Thoracic aorta (tissue), 2 donors: ENCODE measurements around the gene CAPS. TPM values are rescaled to one million over a fixed set of nuclear protein-coding genes. Genes with fewer than 3 reads are reported as not detected.
"Not testable (repeated sequence)": the region's sequence is repeated elsewhere in the genome, so short reads cannot be mapped to it uniquely, and the experiment has no call there.

Source experiments
- ATAC-seq: fragments of 150-250 bp; one replicate; pipeline ENCODE4 v1.8.0; 2017; ENCODE audit warnings: low read depth; ENCODE audit not compliant: insufficient number of reproducible peaks, low FRiP score
- DNase-seq: peaks from one replicate; pipeline ENCODE4 v3.0.0-alpha.2; 2020; ENCODE audit warnings: low spot score
- H3K27ac ChIP-seq, 2 donors: fragments of 200-600 bp; sonication (generic); 1 replicate in 1 of 2; 2 replicates in 1 of 2; pipeline ENCODE4 v1.5.1; 2016; ENCODE audit warnings: mild to moderate bottlenecking in 2 of 2, moderate library complexity in 2 of 2
- H3K27me3 ChIP-seq: fragments of 200-600 bp; sonication (generic); replicated peaks from 2 replicates; pipeline ENCODE4 v1.6.0; 2016; ENCODE audit warnings: mild to moderate bottlenecking; ENCODE audit not compliant: insufficient read depth
- H3K36me3 ChIP-seq: fragments of 200-600 bp; sonication (generic); one replicate; pipeline ENCODE4 v1.5.1; 2016
- H3K4me1 ChIP-seq, 2 donors: fragments of 200-600 bp; sonication (generic); 1 replicate in 1 of 2; 2 replicates in 1 of 2; pipeline versions ENCODE4 v1.5.1 to v1.6.0; 2016; ENCODE audit warnings: low read depth in 2 of 2, mild to moderate bottlenecking in 1 of 2; ENCODE audit not compliant: control insufficient read depth in 1 of 2
- H3K4me3 ChIP-seq: fragments of 200-600 bp; sonication (generic); 2 replicates; pipeline ENCODE4 v1.5.1; 2016; ENCODE audit warnings: mild to moderate bottlenecking
- H3K9me3 ChIP-seq: fragments of 200-600 bp; sonication (generic); 2 replicates; pipeline ENCODE4 v1.5.1; 2016
- CTCF ChIP-seq: fragments of 200-600 bp; sonication (generic); IDR thresholded peaks from one replicate; pipeline ENCODE4 v1.5.1; 2019; ENCODE audit warnings: antibody characterized with exemption
- total RNA-seq, 2 donors: library from RNA; depleted of rRNA; stranded (reverse); fragments of >200 nt; gene quantifications; one replicate each; pipeline versions ENCODE4 v1.1.0 to v1.2.3, GENCODE V29; 2016

The CAPS gene
- total RNA-seq, 2 donors from 2014 or later = 8.5 to 48.7 TPM

- H3K27ac ChIP-seq = no peak overlapping the region
- H3K36me3 ChIP-seq = no peaks in the 10 kb centered on the region
- no peak overlapping the region for H3K4me3 ChIP-seq
- H3K4me1 ChIP-seq = no peaks in the 10 kb centered on the region
- no peaks in the 10 kb centered on the region for H3K9me3 ChIP-seq
- TF ChIP-seq CTCF = no peak
- ATAC-seq (no peak), DNase-seq (no peak)
- peaks cover 2% of the 10 kb centered on the region for H3K27me3 ChIP-seq
Measured at GRCh38 chr19:5873617-5874199, 40.3 kb upstream of the CAPS start.

GRCh38 chr19:5874496-5874895 lies 39.6 kb upstream of the CAPS start:
- H3K9me3 ChIP-seq, H3K27ac ChIP-seq, H3K4me1 ChIP-seq, H3K27me3 ChIP-seq, ATAC-seq, H3K36me3 ChIP-seq, H3K4me3 ChIP-seq, DNase-seq: not testable (repeated sequence)

GRCh38 chr19:5877427-5877826 lies 36.6 kb upstream of the CAPS start:
- DNase-seq (no peak), ATAC-seq (no peak)
- H3K9me3 ChIP-seq = no peaks in the 10 kb centered on the region
- no peaks in the 10 kb centered on the region for H3K36me3 ChIP-seq
- H3K4me3 ChIP-seq = no peak overlapping the region
- H3K4me1 ChIP-seq = peaks cover 8 to 14% of the 10 kb centered on the region in 2 donors
- no peak overlapping the region for H3K27ac ChIP-seq
- TF ChIP-seq CTCF = no peak
- peaks cover 8% of the 10 kb centered on the region for H3K27me3 ChIP-seq

- Histone ChIP-seq H3K4me3 (no peak overlapping the region), H3K36me3 (no peaks in the 10 kb centered on the region), H3K4me1 (peaks cover 8 to 14% of the 10 kb centered on the region in 2 donors), H3K27me3 (peaks cover 8% of the 10 kb centered on the region), H3K27ac (no peak overlapping the region), H3K9me3 (no peaks in the 10 kb centered on the region)
- DNase-seq = no peak
- no peak for TF ChIP-seq CTCF
- no peak for ATAC-seq
Measured at GRCh38 chr19:5877882-5878281, 36.2 kb upstream of the CAPS start.

GRCh38 chr19:5880196-5880595 lies 33.9 kb upstream of the CAPS start:
- H3K4me1 ChIP-seq = peaks cover 8 to 14% of the 10 kb centered on the region in 2 donors
- peaks cover 8% of the 10 kb centered on the region for H3K27me3 ChIP-seq
- no peak for ATAC-seq
- no peak for DNase-seq
- no peaks in the 10 kb centered on the region for H3K36me3 ChIP-seq
- H3K9me3 ChIP-seq = no peaks in the 10 kb centered on the region
- TF ChIP-seq CTCF = no peak
- H3K27ac ChIP-seq = no peak overlapping the region
- no peak overlapping the region for H3K4me3 ChIP-seq

GRCh38 chr19:5880604-5881078 lies 33.4 kb upstream of the CAPS start:
- Histone ChIP-seq H3K9me3 (no peaks in the 10 kb centered on the region), H3K27me3 (peaks cover 8% of the 10 kb centered on the region), H3K4me3 (no peak overlapping the region), H3K36me3 (no peaks in the 10 kb centered on the region), H3K4me1 (peaks cover 8 to 14% of the 10 kb centered on the region in 2 donors), H3K27ac (no peak overlapping the region)
- DNase-seq (no peak), ATAC-seq (no peak)
- TF ChIP-seq CTCF = no peak
